Stomach (tissue), 19 donors: ENCODE results near the gene PTPRJ. TPM values are rescaled to one million over a fixed set of nuclear protein-coding genes. Genes with fewer than 3 reads are reported as not detected.
"Not testable (repeated sequence)": the region's sequence is repeated elsewhere in the genome, so short reads cannot be mapped to it uniquely, and the experiment has no call there.

Source experiments
- DNase-seq, 2 donors: peaks; one replicate each; pipeline versions ENCODE4 v3.0.0 to v3.0.0-alpha.2; 2013 to 2019
- H3K27ac ChIP-seq, 5 donors: fragments of 200-600 bp in 4 of 5; sonication (generic) in 4 of 5; one replicate each; pipeline ENCODE4 v1.5.1; 2013 to 2019; ENCODE audit warnings: mild to moderate bottlenecking in 1 of 5, moderate library complexity in 1 of 5
- H3K27me3 ChIP-seq, 3 donors: fragments of 200-600 bp; sonication (generic); one replicate each; pipeline ENCODE4 v1.5.1; 2017 to 2019; ENCODE audit warnings: mixed run types in 1 of 3
- H3K36me3 ChIP-seq, 4 donors: fragments of 200-600 bp; sonication (generic); 1 replicate in 3 of 4; 2 replicates in 1 of 4; pipeline ENCODE4 v1.5.1; 2016 to 2019
- H3K4me1 ChIP-seq, 4 donors: fragments of 200-600 bp; sonication (generic); one replicate each; pipeline ENCODE4 v1.5.1; 2016 to 2019
- H3K4me3 ChIP-seq, 4 donors: fragments of 200-600 bp; sonication (generic) in 3 of 4; one replicate each; pipeline ENCODE4 v1.5.1; 2016 to 2019; ENCODE audit warnings: mild to moderate bottlenecking in 1 of 4
- H3K9me3 ChIP-seq, 4 donors: fragments of 200-600 bp; sonication (generic); one replicate each; pipeline ENCODE4 v1.5.1; 2016 to 2019
- EP300 ChIP-seq: sonication (generic); formaldehyde crosslinking; IDR thresholded peaks from one replicate; pipeline ENCODE4 v1.6.1; 2017; ENCODE audit warnings: antibody characterized with exemption
- POLR2A ChIP-seq, 4 donors: fragments of 450-650 bp; IDR thresholded peaks; one replicate each; pipeline ENCODE4 v1.6.1; 2016; ENCODE audit warnings: antibody characterized with exemption in 4 of 4, control low read depth in 2 of 4, mild to moderate bottlenecking in 1 of 4, moderate library complexity in 1 of 4
- POLR2AphosphoS5 ChIP-seq, 3 donors: sonication (generic); formaldehyde crosslinking; IDR thresholded peaks; one replicate each; pipeline ENCODE4 v1.6.1; 2016; ENCODE audit warnings: antibody characterized with exemption in 3 of 3
- WGBS, 5 donors: extraction: QIAGEN DNeasy Blood & Tissue Kit in 3 of 5; methylation state at CpG; one replicate each; pipeline versions ENCODE4 v1.1.5 to v1.1.7; 2013 to 2018; 5-methylcytosine and 5-hydroxymethylcytosine counted together
- intact Hi-C: fragments of 100-400 bp; cut with DNase I; formaldehyde crosslinking; loops from one replicate; pipeline ENCODE4 v1.15.1; 2023; ENCODE audit warnings: low total_unique reads
- long read RNA-seq, 10 donors: transcript quantifications; one replicate each; lab custom pipeline, GENCODE V29; 2026
- polyA plus RNA-seq, 3 donors: library from polyadenylated mRNA; stranded (reverse); fragments of 200-250 nt; gene quantifications; one replicate each; pipeline ENCODE4 v1.2.3, GENCODE V29; 2013
- total RNA-seq, 5 donors: library from RNA; depleted of rRNA; stranded (reverse); fragments of >200 nt; gene quantifications; one replicate each; pipeline versions ENCODE4 v1.1.0 to v1.2.3, GENCODE V29; 2014 to 2016
- TF ChIP-seq, protein P1 (sequence below), 7 experiments: fragments of 450-650 bp in 4 of 7; fragments of 200-600 bp in 3 of 7; sonication (generic) in 3 of 7; IDR thresholded peaks; one replicate each; pipeline ENCODE4 v1.5.1; 2016 to 2019; ENCODE audit warnings: antibody characterized with exemption in 7 of 7, control low read depth in 2 of 7, mild to moderate bottlenecking in 1 of 7
- donor health status: healthy with polysubstance abuse.
- donor health status: Bipolar disorder and iron deficiency.
- donor health status: healthy.

PTPRJ gene
- total RNA-seq (100 to 1,000 TPM in 1 of 5 donors, 10 to 100 TPM in 3, 1 to 10 TPM in 1; 4.7 to 351 (median 44.3) TPM), polyA plus RNA-seq (1 to 10 TPM; 2.6 to 6.0 (median 3.2) TPM)
- long read RNA-seq, donor 1: 0 reads
- long read RNA-seq, donor 2, partial matches to known transcripts: 10 of 10 reads
- long read RNA-seq, donor 2, other reads (novel, unspliced or antisense): 0 of 10 reads
- long read RNA-seq, donor 3: 0 reads
- long read RNA-seq, donor 4: 0 reads
- long read RNA-seq, donor 5: 0 reads
- long read RNA-seq, donor 6: 0 reads
- long read RNA-seq, donor 7: 0 reads
- long read RNA-seq, donor 8: 0 reads
- long read RNA-seq, donor 9: 0 reads
- long read RNA-seq, donor 10: 0 reads

DNA sequence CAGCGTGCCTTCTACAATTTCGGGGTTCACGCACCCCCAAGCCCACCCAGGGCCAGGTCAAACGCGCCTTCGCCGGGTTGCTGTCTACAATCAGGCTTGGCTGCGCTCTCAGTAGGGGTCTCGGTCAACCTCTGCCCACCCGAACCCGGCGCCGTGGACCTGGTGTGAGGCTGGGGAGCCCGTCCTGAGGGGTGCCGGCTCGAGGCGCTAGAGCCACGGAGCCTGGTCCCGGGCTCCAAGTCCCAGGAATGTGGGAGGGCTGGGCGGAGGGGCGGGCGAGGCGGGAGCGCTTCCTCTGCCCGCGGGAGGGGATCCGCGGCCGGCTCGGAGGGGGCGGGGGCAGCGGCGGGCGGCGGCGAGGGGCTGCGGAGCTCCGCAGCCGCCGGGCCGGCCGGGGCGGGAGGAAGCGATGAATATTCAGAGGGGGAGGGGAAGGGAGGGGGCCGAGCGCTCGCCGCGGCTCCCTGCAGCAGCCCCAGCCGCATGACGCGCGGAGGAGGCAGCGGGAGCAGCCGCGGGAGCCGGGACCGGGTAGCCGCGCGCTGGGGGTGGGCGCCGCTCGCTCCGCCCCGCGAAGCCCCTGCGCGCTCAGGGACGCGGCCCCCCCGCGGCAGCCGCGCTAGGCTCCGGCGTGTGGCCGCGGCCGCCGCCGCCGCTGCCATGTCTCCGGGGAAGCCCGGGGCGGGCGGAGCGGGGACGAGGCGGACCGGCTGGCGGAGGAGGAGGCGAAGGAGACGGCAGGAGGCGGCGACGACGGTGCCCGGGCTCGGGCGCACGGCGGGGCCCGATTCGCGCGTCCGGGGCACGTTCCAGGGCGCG lies at the start of gene PTPRJ:
Gene PTPRJ, plus strand, starts transcription at position 472 of the 819 bp plus-strand sequence. CDS start 354 bp downstream, outside the sequence.
- Histone ChIP-seq H3K4me3 (peak within 1 kb of the TSS; percentile 81 to 90 (median 85)), H3K27me3 (no peaks in the 10 kb centered on the region), H3K9me3 (no peaks in the 10 kb centered on the region), H3K27ac (peak within 1 kb of the TSS; percentile 88 to 95 (median 90)), H3K36me3 (no peaks in the 10 kb centered on the region), H3K4me1 (peaks cover 21 to 51% (median 45%) of the 10 kb centered on the region in 4 donors)
- TF ChIP-seq EP300: no peak
- TF ChIP-seq, protein P1, sequence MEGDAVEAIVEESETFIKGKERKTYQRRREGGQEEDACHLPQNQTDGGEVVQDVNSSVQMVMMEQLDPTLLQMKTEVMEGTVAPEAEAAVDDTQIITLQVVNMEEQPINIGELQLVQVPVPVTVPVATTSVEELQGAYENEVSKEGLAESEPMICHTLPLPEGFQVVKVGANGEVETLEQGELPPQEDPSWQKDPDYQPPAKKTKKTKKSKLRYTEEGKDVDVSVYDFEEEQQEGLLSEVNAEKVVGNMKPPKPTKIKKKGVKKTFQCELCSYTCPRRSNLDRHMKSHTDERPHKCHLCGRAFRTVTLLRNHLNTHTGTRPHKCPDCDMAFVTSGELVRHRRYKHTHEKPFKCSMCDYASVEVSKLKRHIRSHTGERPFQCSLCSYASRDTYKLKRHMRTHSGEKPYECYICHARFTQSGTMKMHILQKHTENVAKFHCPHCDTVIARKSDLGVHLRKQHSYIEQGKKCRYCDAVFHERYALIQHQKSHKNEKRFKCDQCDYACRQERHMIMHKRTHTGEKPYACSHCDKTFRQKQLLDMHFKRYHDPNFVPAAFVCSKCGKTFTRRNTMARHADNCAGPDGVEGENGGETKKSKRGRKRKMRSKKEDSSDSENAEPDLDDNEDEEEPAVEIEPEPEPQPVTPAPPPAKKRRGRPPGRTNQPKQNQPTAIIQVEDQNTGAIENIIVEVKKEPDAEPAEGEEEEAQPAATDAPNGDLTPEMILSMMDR (IDR thresholded peaks at IDR 0.05): no peak
- no peak for TF ChIP-seq POLR2A (IDR thresholded peaks at IDR 0.05)
- TF ChIP-seq POLR2AphosphoS5 (IDR thresholded peaks at IDR 0.05): peak in 1 of 3 donors; percentile 16
- DNase-seq: peak; percentile 70 to 89
- intact Hi-C loops: no loop called here
- WGBS, 5 donors: 0 to 10% (median 2%) methylated on average over 8 to 106 of the region's 111 CpGs

DNA sequence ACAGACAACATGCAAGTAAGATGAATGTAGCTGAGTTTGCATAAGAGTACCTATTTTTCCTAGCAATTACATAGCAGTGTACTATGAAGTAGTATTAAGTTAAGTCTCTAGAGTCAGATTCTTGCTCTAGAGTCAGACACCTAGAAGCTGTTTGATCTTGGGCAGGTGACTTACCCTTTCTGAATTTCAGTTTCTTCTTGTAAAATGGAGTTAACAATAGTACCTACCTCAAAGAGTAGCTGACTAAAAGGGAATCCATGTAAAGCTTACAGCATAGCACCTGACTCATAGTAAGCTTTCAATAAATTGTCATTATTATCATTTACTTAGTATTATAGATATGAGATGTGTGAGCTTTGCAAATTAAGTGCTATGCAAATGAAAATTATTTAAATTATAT lies 47.8 kb upstream of the PTPRJ start:
- intact Hi-C loops: loop anchor here (10.0 kb wide), 1 partner anchor 172 kb away; no protein-coding TSS in a partner anchor
- no peaks in the 10 kb centered on the region for H3K9me3 ChIP-seq
- H3K27me3 ChIP-seq: no peaks in the 10 kb centered on the region
- no peak for DNase-seq
- no peak overlapping the region for H3K27ac ChIP-seq
- no peak overlapping the region for H3K4me3 ChIP-seq
- no peaks in the 10 kb centered on the region for H3K36me3 ChIP-seq
- H3K4me1 ChIP-seq: peaks cover 0 to 7% (median 3%) of the 10 kb centered on the region in 4 donors
- TF ChIP-seq POLR2A (IDR thresholded peaks at IDR 0.05) (no peak), EP300 (no peak), POLR2AphosphoS5 (IDR thresholded peaks at IDR 0.05) (no peak)
- TF ChIP-seq, protein P1 (IDR thresholded peaks at IDR 0.05): no peak

DNA sequence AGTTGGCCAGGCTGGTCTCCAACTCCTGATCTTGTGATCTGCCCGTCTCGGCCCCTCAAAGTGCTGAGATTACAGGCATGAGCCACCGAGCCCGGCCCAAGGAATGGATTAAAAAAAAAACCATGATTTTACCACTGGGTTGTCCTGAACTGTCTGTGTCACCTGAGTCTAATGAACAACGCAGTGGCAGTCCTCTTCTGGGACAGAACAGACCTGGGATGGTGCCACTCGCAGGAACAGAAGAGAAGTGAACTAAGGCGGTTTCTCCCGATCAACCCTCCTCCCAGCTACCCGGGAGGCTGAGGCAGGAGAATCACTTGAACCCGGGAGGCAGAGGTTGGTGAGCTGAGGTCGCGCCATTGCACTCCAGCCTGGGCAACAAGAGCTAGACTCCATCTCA lies 46.6 kb upstream of the PTPRJ start:
- H3K4me1 ChIP-seq: peaks cover 0 to 15% (median 7%) of the 10 kb centered on the region in 4 donors
- 78 to 89% (median 80%) methylated on average over 12 of the region's 12 CpGs for WGBS, 5 donors
- H3K27me3 ChIP-seq, H3K36me3 ChIP-seq, H3K4me3 ChIP-seq, DNase-seq, H3K27ac ChIP-seq, H3K9me3 ChIP-seq: not testable (repeated sequence)
- intact Hi-C loops: loop anchor here (10.0 kb wide), 1 partner anchor 171 kb away; no protein-coding TSS in a partner anchor

DNA sequence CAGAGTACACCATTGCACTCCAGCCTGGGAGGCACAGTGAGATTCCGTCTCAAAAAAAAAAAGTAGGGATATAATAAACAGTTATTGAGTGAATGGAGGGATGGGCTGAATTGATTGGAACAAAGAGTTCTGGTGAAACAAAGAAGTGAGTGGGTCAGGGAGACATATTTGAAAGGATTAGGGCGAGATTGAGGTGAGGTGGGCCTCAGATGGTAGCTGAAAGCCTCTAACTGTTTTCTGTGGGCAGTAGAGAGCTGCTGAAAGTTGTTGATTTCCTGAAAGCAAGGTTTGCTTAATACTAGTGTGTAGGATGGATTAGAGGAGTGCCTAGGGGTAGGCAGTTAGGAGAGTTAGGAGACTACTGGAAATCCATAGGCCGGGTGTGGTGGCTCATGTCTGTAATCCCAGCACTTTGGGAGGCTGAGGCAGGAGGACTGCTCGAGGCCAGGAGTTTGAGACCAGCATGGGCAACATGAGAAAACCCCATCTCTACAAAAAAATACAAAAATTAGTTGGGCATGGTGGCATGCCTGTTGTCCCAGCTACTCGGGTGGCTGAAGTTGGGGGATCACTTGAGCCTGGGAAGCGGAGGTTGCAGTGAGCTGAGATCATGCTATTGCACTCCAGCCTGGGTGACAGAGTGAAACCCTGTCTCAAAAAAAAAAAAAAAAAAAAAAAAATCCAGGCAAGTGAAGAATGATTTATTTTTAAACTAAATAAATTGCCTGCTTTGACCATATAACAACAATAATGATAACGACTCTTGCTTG lies 41.4 kb upstream of the PTPRJ start:
- 73 to 88% (median 85%) methylated on average over 7 of the region's 7 CpGs for WGBS, 5 donors
- intact Hi-C loops: loop anchor here (10.0 kb wide), 1 partner anchor 166 kb away; no protein-coding TSS in a partner anchor

More for the DNA sequence above, 41.4 kb upstream of the PTPRJ start:
- H3K27ac ChIP-seq: no peak overlapping the region
- H3K4me3 ChIP-seq: no peak overlapping the region
- H3K9me3 ChIP-seq: no peaks in the 10 kb centered on the region
- TF ChIP-seq EP300 (no peak), POLR2AphosphoS5 (IDR thresholded peaks at IDR 0.05) (no peak), POLR2A (IDR thresholded peaks at IDR 0.05) (no peak)
- TF ChIP-seq, protein P1 (IDR thresholded peaks at IDR 0.05): no peak
- no peaks in the 10 kb centered on the region for H3K36me3 ChIP-seq
- no peak for DNase-seq
- H3K27me3 ChIP-seq: no peaks in the 10 kb centered on the region
- peaks cover 0 to 25% (median 10%) of the 10 kb centered on the region in 4 donors for H3K4me1 ChIP-seq
